ENCODE data around the gene RAX. TPM values are rescaled to one million over a fixed set of nuclear protein-coding genes. Genes with fewer than 3 reads are reported as not detected.

RAX gene
- total RNA-seq (2014; rRNA removed; shearing (Covaris generic)), result not detected in 2 replicates

DNA sequence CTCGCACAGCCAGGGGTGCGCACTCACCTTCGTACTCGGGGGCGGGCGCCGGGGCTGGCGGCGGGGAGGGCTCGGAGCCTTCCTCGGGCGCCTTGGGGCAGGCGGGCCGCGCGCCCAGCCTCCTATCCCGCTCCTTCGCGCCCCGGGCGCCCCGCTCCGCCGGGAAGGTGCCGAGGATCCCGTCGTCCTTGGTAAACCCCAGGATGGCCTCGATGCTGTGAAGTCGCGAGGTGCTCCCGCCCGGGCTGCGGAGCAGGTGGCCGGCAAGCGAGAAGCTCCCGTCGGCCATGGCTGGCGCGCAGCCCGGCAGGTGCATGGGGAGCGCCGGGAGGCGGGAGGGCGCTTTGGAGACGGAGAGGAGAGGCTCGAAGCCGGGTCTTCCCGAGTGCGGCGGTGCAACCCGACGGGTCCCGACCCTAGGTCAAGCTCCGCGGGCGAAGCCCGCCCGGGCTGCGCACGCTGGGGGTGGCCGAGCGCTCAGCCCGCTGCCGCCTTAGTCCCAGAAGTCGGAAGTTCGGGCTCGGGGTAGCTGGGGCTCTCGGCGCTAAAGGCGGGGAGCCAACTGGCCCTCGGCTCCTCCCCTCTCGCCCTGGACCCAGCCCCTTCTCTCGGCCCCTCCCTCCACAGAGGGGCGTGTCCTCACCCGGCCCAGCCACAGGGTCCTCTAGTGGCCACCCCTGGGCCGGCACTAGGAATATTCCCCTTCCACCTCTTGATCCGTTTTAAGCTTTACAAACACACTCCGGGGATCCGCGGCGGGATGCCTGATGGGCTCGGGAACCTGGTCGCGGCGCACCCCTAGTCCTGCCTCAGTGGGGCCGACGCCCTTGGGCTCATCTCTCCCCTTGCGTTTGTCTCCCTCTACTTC, at the start of gene RAX:
Gene RAX, minus strand, starts transcription at position 564 of the 868 bp plus-strand sequence. Its CDS starts 248 bp downstream, at position 316.
- DNase-seq (ENCODE audit: low read depth), result no peak

DNA sequence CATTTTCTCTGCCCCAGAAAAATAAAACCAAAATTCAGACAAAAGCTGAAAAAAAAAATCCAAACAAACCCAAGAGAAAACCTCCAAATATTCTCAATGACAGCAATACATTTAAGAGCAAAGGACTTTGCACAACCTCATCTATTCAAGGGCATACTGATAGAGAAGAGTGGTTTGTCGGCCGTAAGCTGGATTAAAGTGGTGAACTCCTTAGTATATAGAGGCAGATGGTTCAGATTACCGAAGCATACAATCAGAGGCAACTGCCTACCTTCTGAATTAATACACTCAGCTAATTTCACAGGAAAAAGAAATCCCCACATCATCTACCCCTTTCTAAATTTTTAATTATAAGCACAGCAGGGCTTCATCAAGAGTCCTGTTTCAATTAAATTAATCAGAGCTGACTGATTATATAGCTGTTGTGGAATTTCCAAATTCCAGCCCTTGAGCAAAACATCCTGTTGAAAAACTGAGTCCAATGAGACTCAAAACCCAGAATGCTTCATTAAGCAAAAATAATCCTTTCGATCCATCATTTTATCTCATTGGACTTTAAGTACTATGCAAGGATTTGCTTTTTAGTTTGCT, 45.3 kb upstream of the RAX start, which contains the start of gene CPLX4:
Gene CPLX4, minus strand, starts transcription at position 190 of the 591 bp plus-strand sequence. Its CDS starts 187 bp downstream, at position 3.
- no peak for DNase-seq (ENCODE audit: low read depth)

DNA sequence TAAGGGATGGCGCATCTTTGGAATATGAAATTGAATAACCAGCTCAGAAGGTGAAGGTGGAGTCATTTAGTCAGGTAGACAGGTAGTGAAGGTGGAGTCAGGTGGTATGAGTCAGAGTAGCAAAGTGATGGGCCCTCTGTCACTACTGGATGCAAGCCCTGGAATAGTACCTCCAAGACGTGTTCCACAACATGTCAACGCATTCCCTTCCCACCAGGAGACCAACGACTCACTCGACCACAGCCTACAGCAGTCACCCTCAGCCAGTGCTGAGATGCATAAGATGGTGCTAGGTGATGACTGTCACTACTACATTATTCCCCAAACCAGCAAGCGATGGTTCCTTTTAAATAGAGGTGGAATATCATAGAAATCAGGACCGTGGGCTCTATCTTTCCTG, 38.4 kb upstream of the RAX start:
- DNase-seq (ENCODE audit: low read depth), result peak; percentile 59

DNA sequence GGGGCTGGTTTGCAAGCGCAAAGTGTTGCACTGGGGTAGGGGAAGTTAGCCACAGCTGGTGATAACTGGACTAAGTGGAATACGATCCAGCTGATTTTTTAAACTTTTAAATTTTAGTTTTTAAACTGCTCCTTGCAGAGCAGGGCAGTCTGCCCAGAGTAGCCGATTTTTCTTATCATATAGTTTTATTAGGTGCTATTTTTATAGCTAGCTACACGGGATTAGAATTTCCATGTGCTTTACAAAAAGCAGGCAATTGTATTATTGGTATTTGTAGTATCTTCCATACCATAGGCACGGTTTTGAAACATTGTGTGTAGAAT, 35.6 kb upstream of the RAX start:
- DNase-seq (ENCODE audit: low read depth), result no peak

DNA sequence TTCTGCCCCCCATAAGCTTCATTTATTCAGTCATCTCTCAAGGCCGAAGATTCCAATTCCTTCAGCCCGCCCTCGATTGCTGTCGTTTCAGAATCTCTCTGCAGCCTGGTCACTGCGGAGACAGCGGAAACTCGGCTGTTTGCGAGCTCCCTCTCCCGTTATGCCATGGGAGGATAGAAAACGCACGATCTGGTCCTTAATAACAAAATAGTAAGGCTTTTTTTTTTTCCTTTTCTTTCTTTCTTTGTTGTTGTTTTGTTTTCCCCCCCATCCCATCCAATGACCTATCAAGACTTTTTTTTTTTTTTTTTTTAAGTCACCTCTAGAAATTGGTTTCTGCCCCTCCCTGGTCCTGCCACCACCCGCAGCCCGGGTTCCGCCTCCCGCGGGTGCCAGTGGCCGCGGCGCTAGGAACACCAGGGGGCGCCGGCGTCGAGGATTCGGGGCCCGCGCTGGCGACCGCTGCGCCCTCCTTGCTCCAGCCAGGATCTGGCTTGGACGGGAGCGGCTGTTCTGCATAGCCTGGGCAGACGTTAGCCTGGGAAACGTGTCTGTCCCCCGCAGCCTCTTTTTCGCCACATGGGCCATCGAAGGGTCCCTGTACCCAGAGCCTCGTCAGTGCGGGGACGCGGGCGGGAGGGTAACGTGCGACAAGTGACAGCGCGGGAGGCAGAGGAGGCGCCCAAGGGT, 35.1 kb upstream of the RAX start:
- DNase-seq (ENCODE audit: low read depth), result peak; percentile 70

DNA sequence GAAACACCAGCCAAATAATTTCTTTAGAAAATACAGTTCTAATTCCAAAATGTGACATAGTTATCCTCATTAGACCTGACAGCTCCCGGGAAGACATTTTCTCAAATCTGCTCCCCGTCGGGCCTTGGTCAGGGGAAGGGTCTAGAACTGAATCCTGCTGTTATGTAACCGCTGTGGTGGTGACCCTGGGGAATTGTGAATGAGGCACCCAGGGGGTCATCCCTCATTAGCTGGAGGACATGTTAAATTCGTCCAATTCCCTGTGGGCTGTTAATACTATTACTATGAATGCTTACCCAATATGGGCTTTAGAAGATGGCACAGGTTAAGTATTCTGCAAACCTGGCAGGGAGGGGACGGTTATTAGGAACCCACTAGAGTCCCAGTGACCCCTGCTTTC, 33.4 kb upstream of the RAX start:
- DNase-seq (ENCODE audit: low read depth), result no peak

DNA sequence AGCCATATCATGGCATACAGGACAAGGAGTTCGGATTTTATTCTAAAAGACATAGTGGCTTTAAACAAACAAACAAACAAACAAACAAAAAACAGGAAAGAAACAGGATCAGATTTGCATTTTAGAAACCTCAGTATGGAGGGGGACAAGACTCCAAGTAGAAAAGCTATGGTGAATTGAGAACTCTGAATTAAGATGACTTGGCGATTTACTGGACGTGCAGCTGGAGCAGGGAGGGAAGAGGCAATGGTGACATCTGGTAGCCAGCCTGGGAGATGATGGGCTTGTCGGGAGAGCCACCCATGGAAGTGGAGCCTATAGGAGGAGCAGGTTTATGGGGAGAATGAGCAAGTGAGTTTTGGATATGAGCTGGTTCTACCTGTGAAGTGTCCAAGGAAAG, 32.0 kb upstream of the RAX start:
- DNase-seq (ENCODE audit: low read depth), result no peak

DNA sequence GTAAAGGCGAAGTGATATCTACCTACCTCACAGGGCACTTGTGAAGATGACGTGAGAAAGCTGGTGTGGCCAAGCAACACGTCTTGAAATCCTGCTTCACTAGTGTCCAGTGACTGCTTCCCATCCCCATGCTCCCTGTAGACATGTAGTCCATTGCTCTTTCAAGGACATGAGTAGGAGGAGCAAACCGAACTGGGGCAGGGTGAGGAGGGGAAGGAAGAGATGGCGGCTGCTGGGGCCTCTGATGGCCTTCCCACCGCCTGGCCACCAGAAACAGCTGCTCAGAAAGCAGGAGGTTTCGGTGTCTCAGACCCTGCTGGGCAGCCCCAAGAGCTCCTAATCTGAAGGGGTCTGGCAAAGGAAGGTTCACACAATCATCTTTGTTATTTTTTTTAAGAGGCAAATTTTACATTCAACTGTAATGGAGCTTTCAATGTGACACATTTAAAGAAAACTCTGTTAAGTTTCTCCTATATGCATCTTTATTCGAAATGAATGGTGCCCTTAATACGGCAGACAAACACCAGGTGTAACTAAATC, 30.5 kb upstream of the RAX start:
- no peak for DNase-seq (ENCODE audit: low read depth)

DNA sequence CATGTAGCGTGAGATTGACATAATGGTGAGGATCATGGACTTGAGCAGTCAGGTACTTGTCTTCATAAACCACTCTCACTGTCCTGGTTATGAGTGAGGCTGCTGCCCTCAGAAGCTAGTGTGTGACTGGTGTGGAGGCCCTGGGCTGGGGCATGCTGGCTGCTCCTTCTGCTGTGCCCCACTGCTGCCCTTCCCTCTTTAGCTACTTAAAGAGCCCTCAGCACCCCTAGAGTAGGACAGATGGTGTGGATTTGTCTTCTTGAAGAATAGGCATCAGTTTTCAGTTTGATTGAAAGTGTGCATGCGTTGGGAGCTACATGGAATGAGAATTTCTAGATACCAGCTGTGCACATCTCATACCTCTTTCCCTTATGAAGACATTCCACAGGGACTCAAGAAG, 29.8 kb upstream of the RAX start:
- no peak for DNase-seq (ENCODE audit: low read depth)

DNA sequence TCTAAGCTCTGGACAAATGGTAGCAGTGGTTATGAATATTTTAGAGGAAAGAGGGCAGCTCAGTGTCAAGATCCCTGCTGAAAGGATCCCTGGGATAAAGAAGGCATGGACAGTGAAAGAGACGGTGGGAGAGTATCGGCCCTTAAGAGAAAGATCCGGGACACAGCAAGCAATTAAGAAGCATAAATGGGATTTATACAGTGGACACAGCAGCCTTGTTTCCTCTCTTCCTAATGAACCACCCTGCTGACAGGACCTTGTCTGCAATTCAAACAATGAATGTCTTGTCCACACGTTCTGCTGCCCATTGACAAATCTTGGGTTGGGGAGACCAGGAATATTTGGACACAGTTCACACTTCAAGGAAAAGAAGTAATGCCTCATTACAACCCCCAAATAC, 28.7 kb upstream of the RAX start:
- DNase-seq (ENCODE audit: low read depth), result no peak

DNA sequence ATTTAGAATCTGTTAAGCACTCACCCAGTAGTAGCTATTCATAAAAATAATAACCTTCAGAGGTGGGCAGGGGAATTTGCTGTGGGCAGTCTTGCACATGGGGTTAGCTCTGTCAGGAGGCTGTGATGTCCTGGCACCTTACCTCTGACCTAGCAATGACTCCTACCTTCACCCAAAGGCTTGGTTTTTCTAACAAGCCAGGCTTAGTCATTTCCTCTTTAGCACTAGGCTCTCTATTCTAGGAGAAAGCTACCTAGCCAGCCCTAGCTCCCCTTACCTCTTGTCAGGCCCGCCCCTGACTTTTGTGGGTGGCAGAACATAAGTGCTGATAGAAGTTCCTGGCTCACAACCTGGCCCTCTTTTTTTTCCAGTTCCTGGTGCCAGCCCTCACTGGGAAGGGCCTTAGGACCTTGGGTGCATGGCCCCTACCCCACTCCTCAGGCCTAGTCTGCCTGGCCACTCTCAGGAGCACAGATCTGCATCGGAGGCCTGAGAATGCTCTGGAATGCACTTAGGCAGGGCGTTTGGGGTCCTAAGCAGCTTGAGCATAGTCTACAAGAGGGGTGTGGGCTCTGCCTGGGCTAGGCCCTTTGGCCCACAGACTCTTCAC, 27.5 kb upstream of the RAX start:
- peak; percentile 62 for DNase-seq (ENCODE audit: low read depth)

DNA sequence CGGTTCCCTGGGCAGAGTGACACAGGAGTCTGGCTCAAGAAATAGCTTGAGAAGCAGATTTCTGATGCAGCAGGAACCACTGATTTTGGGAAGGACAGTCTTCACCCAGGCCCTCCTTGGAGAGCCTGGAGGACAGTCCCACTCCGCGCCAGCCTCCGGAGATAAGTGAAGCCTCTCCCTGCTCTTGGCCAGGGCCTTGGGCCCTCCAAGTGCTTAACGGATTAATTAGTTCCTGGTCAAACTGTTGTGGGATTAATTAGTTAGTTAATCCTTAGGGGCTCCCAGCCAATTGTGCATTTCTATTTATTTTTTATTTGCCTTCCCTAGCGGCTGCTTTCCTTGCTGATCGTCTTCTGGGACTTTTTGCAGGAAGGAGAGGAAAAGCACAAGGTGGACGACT, 25.6 kb upstream of the RAX start:
- DNase-seq (ENCODE audit: low read depth), result no peak

DNA sequence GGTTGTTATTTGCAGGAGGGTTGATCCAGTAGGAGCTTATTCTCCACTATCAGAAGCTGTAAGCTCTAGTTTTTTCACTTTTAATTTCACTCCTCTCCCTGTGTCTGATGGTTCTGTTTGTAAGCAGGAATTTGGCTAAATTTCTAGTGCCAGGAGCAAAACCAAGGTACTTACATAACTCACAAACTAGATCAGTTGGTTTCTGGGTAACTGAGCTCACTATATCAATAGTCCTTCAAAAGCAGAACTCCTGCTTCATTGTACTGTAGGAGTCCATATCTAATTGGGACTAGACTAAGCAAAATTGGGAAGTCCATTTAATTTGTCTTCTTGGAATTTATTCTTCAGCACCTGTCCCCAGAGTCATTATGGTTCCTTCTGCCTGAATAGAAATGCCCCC, 20.1 kb upstream of the RAX start:
- no peak for DNase-seq (ENCODE audit: low read depth)

DNA sequence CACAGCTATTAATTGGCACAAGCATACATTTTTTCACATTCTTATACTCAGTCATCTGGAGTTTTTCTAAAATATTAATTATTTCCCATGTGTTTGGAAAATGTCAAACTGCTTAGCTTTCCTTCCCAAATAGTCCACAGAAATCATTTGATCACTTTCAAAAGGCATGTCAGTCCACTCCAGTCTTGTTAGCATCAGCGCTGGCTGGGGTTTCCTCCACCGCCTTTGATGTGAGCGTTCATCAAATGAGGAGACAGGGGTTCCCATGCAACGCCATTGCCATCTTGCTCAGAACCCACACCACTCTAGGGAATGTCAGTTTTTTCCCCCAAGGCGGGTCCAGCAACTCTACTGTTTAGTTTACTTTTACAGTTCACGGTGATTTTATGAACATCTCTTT, 13.1 kb upstream of the RAX start:
- DNase-seq (ENCODE audit: low read depth), result no peak

DNA sequence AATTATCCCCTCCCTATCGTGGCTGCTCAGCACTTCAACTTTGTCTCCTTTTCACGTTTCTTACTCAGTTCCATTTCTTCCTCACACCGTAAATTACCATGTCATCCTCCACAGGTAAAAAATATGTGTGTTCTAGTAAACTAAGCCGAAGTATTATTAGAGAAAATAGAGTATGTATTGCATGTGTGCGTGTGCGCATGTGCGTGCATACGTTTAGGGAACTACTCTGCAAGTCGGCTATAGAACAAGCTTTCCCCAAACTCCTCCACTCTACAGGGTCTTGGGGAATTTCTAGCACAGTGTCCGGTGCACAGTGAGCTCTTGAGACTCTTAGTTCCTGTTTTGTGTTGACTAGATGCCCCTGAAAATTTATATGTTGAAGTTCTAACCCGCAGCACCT, 9.1 kb upstream of the RAX start:
- DNase-seq (ENCODE audit: low read depth), result no peak

DNA sequence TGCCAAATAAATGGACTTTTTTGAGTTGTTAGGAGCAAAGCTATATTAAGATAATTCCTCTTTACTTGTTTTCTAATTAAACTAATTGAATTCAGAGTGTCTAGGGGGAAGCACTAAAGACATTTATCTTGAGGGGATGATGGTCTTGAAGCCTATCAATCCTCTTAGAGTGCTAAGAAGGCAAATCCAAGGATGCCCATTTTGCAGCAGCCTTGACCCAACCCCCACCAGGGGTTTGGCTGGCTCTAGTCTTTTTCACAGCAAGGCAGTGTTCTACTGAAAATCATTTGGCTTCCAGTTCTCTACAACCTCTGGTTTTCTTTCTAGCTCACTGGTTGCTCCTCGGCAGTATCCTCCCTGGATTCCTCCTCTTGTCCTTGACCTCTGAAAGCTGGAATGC, 6.5 kb upstream of the RAX start:
- no peak for DNase-seq (ENCODE audit: low read depth)

DNA sequence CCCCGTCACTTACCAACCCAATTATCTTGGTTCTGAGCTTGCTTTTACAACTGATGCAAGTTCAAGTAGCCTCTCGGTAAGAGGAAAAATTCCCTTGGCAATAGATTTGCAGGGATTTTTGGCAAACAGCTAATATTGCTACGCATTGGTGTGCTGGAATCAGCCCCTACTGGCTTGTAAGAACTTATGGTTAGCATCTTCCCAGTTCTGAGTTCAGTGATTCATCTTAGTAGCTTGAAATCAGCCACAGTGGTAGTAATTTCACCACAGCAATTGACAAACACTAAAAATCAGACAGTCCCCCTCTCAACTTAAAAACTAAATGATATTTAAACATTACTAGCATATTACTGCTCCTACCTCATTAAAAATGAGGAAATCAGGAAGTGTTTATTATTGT, 5.9 kb upstream of the RAX start:
- DNase-seq (ENCODE audit: low read depth), result no peak

DNA sequence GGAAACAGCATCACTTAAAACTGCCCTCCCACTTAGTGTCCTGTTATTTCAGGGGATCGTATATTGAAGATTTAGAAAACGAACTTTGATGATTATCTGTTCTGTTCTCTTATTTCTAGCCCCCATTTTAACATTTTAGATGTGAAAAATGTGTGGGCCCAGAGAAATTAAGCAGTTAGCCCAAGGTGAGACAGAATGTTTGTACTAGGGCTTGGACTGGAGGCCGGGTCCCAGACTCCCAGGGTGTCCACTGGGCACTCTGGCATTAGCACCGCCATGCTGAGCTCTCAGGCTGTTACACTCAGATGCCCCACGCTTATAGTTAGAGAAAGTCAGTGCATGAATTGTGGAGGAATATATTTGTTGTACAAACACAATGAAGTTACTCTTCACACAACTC, 5.5 kb upstream of the RAX start:
- DNase-seq (ENCODE audit: low read depth), result no peak

DNA sequence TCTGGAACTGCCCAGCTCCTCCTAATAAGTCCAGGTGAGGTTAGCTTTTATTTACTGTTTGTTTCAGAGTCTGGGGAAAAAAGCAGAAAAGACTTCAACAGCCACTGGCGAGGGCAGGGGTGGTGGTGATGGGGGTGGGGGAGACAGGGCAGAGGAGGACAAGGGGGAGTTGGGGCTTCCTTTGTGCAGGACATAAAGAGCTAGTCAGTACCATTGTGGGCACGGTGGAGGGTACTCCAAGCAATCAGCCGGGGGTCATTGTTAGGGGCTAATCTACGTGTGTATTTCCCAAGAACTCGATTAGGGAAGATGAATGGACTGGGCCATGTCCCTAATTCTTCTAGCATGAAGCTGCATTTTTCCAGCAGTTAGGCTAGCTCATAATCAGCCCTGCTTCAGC, 2.8 kb upstream of the RAX start:
- no peak for DNase-seq (ENCODE audit: low read depth)

DNA sequence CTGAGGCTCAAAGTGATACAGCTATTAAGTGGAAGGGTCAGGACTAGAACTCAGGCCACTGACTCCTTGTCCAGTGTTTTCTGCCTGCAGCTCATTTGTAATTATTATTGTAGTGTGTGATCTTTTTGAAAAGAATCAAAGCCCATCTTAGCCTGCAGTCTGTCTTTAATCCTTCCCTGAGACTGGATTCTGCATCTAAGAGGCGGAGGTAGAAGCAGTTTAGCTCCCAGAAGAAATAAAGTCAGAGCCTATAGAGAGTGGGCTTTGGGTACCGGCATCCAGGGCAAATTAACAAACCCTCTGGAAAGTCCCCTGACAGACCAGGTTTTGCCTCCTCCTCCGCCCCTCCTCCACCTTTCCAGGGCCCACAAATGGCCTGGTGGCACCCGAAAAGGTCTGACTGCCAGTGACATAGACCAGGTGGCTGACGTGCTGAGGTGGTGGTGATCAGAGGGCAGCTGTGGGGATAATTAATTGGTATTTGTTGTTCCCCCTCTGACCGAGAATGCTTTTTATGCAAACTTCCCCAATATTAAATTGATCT, 2.2 kb upstream of the RAX start:
- no peak for DNase-seq (ENCODE audit: low read depth)

DNA sequence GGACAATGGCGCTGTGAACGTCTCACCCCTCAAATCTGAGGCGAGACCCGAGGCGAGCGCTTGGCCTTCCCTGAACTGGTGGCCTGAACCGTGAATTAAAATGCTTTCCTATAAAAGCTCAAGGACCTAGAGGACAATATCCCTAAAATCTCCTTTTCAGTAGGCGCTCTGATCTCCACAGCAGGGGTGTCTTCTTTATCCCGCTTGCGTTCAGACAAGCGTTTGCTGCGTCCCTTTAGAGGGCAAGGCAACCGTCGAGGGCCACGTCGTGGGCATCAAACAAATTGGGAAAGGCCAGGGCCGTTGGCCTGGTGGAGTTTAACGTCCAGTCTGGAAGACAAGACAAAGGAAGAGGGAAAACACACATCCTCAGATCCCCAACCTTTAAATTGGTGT, 1.3 kb upstream of the RAX start:
- DNase-seq (ENCODE audit: low read depth), result no peak

Data from M059J (cell line).